Adrenal gland (tissue), 5 donors: Measurements from ENCODE around the gene GIGYF2.

Experiments
- CTCF ChIP-seq, 6 experiments: fragments of 450-650 bp in 4 of 6; fragments of 200-600 bp in 2 of 6; sonication (generic) in 1 of 6; IDR thresholded peaks; 1 replicate in 5 of 6; 2 replicates in 1 of 6; pipeline versions ENCODE4 v1.5.1 to v1.8.0; 2016 to 2021; ENCODE audit warnings: antibody characterized with exemption in 6 of 6, mild to moderate bottlenecking in 2 of 6, moderate library complexity in 1 of 6
- POLR2A ChIP-seq, 2 donors: fragments of 450-650 bp; IDR thresholded peaks; one replicate each; pipeline ENCODE4 v1.6.1; 2017; ENCODE audit warnings: antibody characterized with exemption in 2 of 2, mild to moderate bottlenecking in 2 of 2, moderate library complexity in 1 of 2
- donor health status: DM: no; HTN: no; CAD: no.

GRCh38 chr2:232699110-232699509 is 2.0 kb downstream of the GIGYF2 start:
- TF ChIP-seq CTCF (IDR thresholded peaks at IDR 0.05) (no peak), POLR2A (IDR thresholded peaks at IDR 0.05) (no peak)
